BE2C (cell line): ENCODE results near the gene MYO6.

Experiments used
- DNase-seq: peaks from one replicate; pipeline ENCODE4 v3.0.0-alpha.2; 2020
- H3K27me3 ChIP-seq: fragments of 250-450 bp; sonication (Bioruptor Pico); 2 replicates; pipeline ENCODE4 v1.5.1; 2020; ENCODE audit warnings: mild to moderate bottlenecking
- H3K36me3 ChIP-seq: fragments of 250-450 bp; sonication (Bioruptor Pico); 2 replicates; pipeline ENCODE4 v1.5.1; 2020; ENCODE audit warnings: mild to moderate bottlenecking
- H3K4me1 ChIP-seq: fragments of 250-450 bp; sonication (Bioruptor Pico); 2 replicates; pipeline ENCODE4 v1.5.1; 2020
- H3K4me3 ChIP-seq: 2 replicates; pipeline ENCODE4 v1.5.1; 2011; ENCODE audit warnings: low read depth, low read length
- H3K9me3 ChIP-seq: fragments of 250-450 bp; sonication (Bioruptor Pico); 2 replicates; pipeline ENCODE4 v1.5.1; 2020
- CTCF ChIP-seq: IDR thresholded peaks from 2 replicates; pipeline ENCODE4 v1.5.1; 2012; ENCODE audit warnings: mild to moderate bottlenecking, low read depth, low read length

Gene MYO6

GRCh38 chr6:75842191-75842590 is 93.2 kb downstream of the MYO6 start:
- H3K4me1 ChIP-seq, result no peaks in the 10 kb centered on the region
- H3K4me3 ChIP-seq, result no peak overlapping the region
- no peaks in the 10 kb centered on the region for H3K36me3 ChIP-seq
- no peak for DNase-seq
- peaks cover 6% of the 10 kb centered on the region for H3K27me3 ChIP-seq
- H3K9me3 ChIP-seq, result no peaks in the 10 kb centered on the region
- no peak for TF ChIP-seq CTCF

- H3K27me3 ChIP-seq, result peaks cover 6% of the 10 kb centered on the region
- no peaks in the 10 kb centered on the region for H3K36me3 ChIP-seq
- no peak for DNase-seq
- no peaks in the 10 kb centered on the region for H3K9me3 ChIP-seq
- no peak overlapping the region for H3K4me3 ChIP-seq
- no peak for TF ChIP-seq CTCF
- no peaks in the 10 kb centered on the region for H3K4me1 ChIP-seq
These were observed 93.7 kb downstream of the MYO6 start for GRCh38 chr6:75842732-75843131.

GRCh38 chr6:75843396-75843795 is 94.4 kb downstream of the MYO6 start:
- Histone ChIP-seq H3K4me3 (no peak overlapping the region), H3K36me3 (no peaks in the 10 kb centered on the region), H3K9me3 (no peaks in the 10 kb centered on the region), H3K27me3 (peaks cover 11% of the 10 kb centered on the region), H3K4me1 (no peaks in the 10 kb centered on the region)
- no peak for TF ChIP-seq CTCF
- DNase-seq, result no peak

- peaks cover 22% of the 10 kb centered on the region for H3K27me3 ChIP-seq
- H3K4me3 ChIP-seq, result no peak overlapping the region
- DNase-seq, result no peak
- TF ChIP-seq CTCF, result no peak
- H3K4me1 ChIP-seq, result no peaks in the 10 kb centered on the region
- H3K36me3 ChIP-seq, result no peaks in the 10 kb centered on the region
- no peaks in the 10 kb centered on the region for H3K9me3 ChIP-seq
These were observed 99.2 kb downstream of the MYO6 start for GRCh38 chr6:75848274-75848673.

GRCh38 chr6:75849329-75850025 is 100.4 kb downstream of the MYO6 start:
- Histone ChIP-seq H3K36me3 (no peaks in the 10 kb centered on the region), H3K27me3 (peaks cover 22% of the 10 kb centered on the region), H3K4me3 (no peak overlapping the region), H3K9me3 (no peaks in the 10 kb centered on the region), H3K4me1 (no peaks in the 10 kb centered on the region)
- DNase-seq, result no peak
- TF ChIP-seq CTCF, result no peak

GRCh38 chr6:75850026-75850833 is 101.2 kb downstream of the MYO6 start:
- no peak for DNase-seq
- Histone ChIP-seq H3K27me3 (peaks cover 22% of the 10 kb centered on the region), H3K9me3 (no peaks in the 10 kb centered on the region), H3K4me1 (no peaks in the 10 kb centered on the region), H3K36me3 (no peaks in the 10 kb centered on the region), H3K4me3 (no peak overlapping the region)
- no peak for TF ChIP-seq CTCF
